ENCODE data around the gene OXCT2. TPM values are rescaled to one million over a fixed set of nuclear protein-coding genes. Genes with fewer than 3 reads are reported as not detected.

OXCT2 gene
- total and polyA plus RNA-seq, 9 of the 15 experiments (the other 6 are each of a cell fraction or from before 2014, with no cell fraction given), result 0.08 to 0.64 (median 0.22) TPM; not detected in 2

DNA sequence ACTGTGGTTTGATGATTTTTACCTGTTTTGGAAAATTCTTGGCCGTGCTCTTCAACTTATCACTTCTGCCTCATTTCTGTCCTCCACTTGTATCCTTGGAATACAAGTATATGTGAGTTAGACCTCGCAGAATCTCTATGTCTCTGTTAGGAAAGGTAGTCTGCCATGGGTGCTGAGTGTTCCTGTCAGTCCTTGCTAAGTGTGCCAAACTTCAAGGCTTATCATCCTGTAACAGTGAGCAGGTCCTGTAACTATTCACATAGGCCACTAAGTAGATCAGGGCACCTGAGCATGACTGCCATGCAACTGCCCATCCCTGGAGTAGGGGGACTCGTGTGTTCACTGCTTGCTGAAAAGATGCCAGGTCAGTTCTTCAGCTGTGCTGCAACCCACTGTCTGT, 41.8 kb upstream of the OXCT2 start:
- Histone ChIP-seq H3K4me3 (no peak overlapping the region), H3K27ac (ENCODE audit: extremely low read depth, low read depth, low read length) (no peak overlapping the region), H4K20me1 (replicated peaks; ENCODE audit: control insufficient read depth, insufficient read depth, low read length) (0 out of 2 replicates have a peak, but pooled peaks cover 4% of the 10 kb centered on the region), H3K9ac (ENCODE audit: insufficient read depth in 1 of 2, low read depth in 2 of 2, low read length in 2 of 2) (no peak overlapping the region), H3K27me3 (ENCODE audit: control insufficient read depth in 2 of 2, insufficient read depth in 2 of 2, low read length in 2 of 2) (peaks cover 0 to 2% of the 10 kb centered on the region in 2 experiments; a peak in 2 of 5 replicates), H3K79me2 (ENCODE audit: control insufficient read depth, insufficient read depth, low read length) (no peaks in the 10 kb centered on the region), H3K36me3 (ENCODE audit: control insufficient read depth, insufficient read depth, low read length) (no peaks in the 10 kb centered on the region), H3K9me1 (ENCODE audit: control insufficient read depth, insufficient read depth, low read length) (no peaks in the 10 kb centered on the region), H3K9me3 (replicated peaks; ENCODE audit: control insufficient read depth, insufficient read depth, low read depth, low read length) (no peaks in the 10 kb centered on the region), H2AFZ (ENCODE audit: low read depth, low read length) (no peak overlapping the region), H3K4me2 (ENCODE audit: insufficient read depth, low read length) (no peak overlapping the region), H3K4me1 (replicated peaks in 1 of 2; ENCODE audit: control insufficient read depth in 2 of 2, insufficient read depth in 2 of 2, low read length in 2 of 2) (peaks cover 7 to 9% of the 10 kb centered on the region in 2 experiments; a peak in 4 of 5 replicates)
- no TSS peak for BruUV-seq (replicated peaks)
- ATAC-seq (no peak), DNase-seq (ENCODE audit: extremely low read depth in 1 of 4, low spot score in 3 of 4) (no peak), FAIRE-seq (no peak)
- 7% methylated on average over 3 of the region's 3 CpGs for WGBS (ENCODE audit: insufficient coverage, low coverage, missing lambda C conversion rate)
- POLR2A ChIA-PET, result no interaction called here
- CTCF ChIA-PET (ENCODE audit: low intra/inter-chr PET ratio), result no interaction called here
- in situ Hi-C loops (cut with MboI) (no loop called here), intact Hi-C loops (cut with micrococcal nuclease) (no loop called here)
- TF ChIP-seq BRCA1 (IDR thresholded peaks at IDR 0.05) (no peak), BRCA1 (CRISPR knock-in tag; IDR thresholded peaks at IDR 0.05) (no peak), DNMT1 (IDR thresholded peaks at IDR 0.05) (no peak), ZNF24 (IDR thresholded peaks at IDR 0.05) (no peak), ZBTB8A (IDR thresholded peaks at IDR 0.05; ENCODE audit: partially characterized antibody) (no peak), MTA2 (IDR thresholded peaks at IDR 0.05; ENCODE audit: low read depth) (no peak), ZNF134 (CRISPR knock-in tag; conservative IDR thresholded peaks at IDR 0.05) (no peak), ZNF224 (CRISPR knock-in tag; IDR thresholded peaks at IDR 0.05) (no peak), ZNF347 (CRISPR knock-in tag; IDR thresholded peaks at IDR 0.05; ENCODE audit: low read depth) (no peak), FOSL1 (tag; conservative IDR thresholded peaks at IDR 0.05) (no peak), ZNF707 (CRISPR knock-in tag; conservative IDR thresholded peaks at IDR 0.05) (no peak), PHB2 (IDR thresholded peaks at IDR 0.05; ENCODE audit: low read depth) (no peak), TOE1 (IDR thresholded peaks at IDR 0.05; ENCODE audit: borderline replicate concordance) (no peak), TOE1 (CRISPR knock-in tag; IDR thresholded peaks at IDR 0.05; ENCODE audit: borderline replicate concordance, low read depth) (no peak), FOXJ2 (tag; IDR thresholded peaks at IDR 0.05) (no peak), ATF1 (CRISPR knock-in tag; IDR thresholded peaks at IDR 0.05) (no peak), ATF1 (tag; IDR thresholded peaks at IDR 0.05) (no peak), ZNF184 (CRISPR knock-in tag; IDR thresholded peaks at IDR 0.05) (no peak)
- TF ChIP-seq, protein P1, sequence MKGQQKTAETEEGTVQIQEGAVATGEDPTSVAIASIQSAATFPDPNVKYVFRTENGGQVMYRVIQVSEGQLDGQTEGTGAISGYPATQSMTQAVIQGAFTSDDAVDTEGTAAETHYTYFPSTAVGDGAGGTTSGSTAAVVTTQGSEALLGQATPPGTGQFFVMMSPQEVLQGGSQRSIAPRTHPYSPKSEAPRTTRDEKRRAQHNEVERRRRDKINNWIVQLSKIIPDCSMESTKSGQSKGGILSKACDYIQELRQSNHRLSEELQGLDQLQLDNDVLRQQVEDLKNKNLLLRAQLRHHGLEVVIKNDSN (CRISPR knock-in tag; IDR thresholded peaks at IDR 0.05), result no peak
- TF ChIP-seq, protein P2, sequence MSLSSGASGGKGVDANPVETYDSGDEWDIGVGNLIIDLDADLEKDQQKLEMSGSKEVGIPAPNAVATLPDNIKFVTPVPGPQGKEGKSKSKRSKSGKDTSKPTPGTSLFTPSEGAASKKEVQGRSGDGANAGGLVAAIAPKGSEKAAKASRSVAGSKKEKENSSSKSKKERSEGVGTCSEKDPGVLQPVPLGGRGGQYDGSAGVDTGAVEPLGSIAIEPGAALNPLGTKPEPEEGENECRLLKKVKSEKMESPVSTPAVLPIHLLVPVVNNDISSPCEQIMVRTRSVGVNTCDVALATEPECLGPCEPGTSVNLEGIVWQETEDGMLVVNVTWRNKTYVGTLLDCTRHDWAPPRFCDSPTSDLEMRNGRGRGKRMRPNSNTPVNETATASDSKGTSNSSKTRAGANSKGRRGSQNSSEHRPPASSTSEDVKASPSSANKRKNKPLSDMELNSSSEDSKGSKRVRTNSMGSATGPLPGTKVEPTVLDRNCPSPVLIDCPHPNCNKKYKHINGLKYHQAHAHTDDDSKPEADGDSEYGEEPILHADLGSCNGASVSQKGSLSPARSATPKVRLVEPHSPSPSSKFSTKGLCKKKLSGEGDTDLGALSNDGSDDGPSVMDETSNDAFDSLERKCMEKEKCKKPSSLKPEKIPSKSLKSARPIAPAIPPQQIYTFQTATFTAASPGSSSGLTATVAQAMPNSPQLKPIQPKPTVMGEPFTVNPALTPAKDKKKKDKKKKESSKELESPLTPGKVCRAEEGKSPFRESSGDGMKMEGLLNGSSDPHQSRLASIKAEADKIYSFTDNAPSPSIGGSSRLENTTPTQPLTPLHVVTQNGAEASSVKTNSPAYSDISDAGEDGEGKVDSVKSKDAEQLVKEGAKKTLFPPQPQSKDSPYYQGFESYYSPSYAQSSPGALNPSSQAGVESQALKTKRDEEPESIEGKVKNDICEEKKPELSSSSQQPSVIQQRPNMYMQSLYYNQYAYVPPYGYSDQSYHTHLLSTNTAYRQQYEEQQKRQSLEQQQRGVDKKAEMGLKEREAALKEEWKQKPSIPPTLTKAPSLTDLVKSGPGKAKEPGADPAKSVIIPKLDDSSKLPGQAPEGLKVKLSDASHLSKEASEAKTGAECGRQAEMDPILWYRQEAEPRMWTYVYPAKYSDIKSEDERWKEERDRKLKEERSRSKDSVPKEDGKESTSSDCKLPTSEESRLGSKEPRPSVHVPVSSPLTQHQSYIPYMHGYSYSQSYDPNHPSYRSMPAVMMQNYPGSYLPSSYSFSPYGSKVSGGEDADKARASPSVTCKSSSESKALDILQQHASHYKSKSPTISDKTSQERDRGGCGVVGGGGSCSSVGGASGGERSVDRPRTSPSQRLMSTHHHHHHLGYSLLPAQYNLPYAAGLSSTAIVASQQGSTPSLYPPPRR (CRISPR knock-in tag; IDR thresholded peaks at IDR 0.05; ENCODE audit: borderline replicate concordance), result no peak
- TF ChIP-seq, protein P3, sequence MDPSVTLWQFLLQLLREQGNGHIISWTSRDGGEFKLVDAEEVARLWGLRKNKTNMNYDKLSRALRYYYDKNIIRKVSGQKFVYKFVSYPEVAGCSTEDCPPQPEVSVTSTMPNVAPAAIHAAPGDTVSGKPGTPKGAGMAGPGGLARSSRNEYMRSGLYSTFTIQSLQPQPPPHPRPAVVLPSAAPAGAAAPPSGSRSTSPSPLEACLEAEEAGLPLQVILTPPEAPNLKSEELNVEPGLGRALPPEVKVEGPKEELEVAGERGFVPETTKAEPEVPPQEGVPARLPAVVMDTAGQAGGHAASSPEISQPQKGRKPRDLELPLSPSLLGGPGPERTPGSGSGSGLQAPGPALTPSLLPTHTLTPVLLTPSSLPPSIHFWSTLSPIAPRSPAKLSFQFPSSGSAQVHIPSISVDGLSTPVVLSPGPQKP (CRISPR knock-in tag; IDR thresholded peaks at IDR 0.05), result no peak

All from K562 (cell line).